NCI-H2196 (cell line): ENCODE measurements around the gene APOL3.
"Not testable (repeated sequence)": the region's sequence is repeated elsewhere in the genome, so short reads cannot be mapped to it uniquely, and the experiment has no call there.

Experiments
- DNase-seq: peaks from one replicate; lab custom pipeline; 2025; ENCODE audit not compliant: unreplicated experiment; lab: John Stamatoyannopoulos, UW

Gene APOL3

DNA sequence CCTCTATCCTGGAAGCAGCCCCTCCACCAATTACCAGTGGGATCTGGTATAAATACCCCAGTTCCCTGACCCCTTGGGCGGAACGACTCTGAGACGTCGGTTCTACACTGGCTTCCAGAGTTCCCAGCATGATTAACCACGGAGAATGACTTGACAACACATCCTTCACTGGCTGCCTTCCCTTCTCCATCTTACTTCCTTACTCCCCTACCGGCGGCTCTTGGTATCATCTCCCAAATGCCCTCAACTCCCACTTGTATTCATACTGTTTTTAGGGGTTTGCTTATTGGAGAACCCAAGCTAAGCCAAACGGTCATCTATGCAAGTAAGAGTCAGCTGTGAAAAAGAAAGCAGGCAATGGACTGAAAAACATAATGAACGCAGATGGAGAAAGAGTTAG is 56.1 kb downstream of the APOL3 start:
- no peak for DNase-seq

DNA sequence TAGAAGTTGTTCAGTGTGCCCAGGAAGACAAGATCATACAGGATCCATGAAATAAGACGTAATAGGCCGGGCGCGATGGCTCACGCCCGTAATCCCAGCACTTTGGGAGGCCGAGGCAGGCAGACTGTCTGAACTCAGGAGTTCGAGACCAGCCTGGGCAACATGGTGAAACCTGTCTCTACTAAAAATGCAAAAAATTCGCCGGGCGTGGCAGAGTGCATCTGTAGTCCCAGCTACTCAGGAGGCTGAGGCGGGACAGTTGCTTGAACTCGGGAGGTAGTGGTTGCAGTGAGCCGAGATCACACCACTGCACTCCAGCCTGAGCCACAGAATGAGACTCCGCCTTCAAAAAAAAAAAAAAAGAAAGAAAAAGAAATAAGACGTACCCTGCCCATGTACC is 56.7 kb downstream of the APOL3 start:
- no peak for DNase-seq

DNA sequence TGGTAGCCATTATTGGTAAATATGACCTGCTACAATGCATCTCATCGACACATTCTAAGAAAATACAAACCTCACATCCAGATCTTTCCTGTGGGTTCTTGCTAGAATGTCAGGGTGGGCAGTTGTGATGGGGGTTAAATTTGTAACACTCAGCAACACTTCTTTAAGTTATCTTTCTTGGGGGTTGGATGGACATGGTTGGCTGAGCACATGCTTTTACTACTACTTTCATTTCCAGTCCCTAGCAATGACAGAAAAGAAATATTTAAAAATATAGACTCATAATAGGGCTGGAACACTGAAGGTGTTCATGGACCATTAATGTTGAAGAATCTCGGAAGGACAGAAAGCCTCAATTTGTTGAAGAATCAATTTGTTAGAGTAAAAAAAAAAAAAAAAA is 57.6 kb downstream of the APOL3 start:
- no peak for DNase-seq

DNA sequence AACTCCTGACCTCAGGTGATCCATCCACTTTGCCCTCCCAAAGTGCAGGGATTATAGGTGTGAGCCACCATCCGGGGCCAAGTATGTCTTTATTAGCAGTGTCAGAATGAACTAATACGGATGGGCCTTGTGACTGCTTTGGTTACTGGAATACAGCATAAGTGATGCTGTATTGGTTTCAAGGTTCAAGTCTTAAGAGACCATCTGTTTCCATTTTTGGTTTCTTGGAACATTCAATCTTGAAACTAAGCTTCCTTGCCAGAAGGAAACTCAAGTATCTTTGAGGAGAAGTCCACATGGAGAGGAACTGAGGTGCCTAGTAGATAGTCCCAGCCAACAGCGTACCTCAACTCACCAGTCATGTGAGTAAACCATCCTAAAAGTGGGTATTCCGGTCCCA is 58.8 kb downstream of the APOL3 start:
- no peak for DNase-seq

DNA sequence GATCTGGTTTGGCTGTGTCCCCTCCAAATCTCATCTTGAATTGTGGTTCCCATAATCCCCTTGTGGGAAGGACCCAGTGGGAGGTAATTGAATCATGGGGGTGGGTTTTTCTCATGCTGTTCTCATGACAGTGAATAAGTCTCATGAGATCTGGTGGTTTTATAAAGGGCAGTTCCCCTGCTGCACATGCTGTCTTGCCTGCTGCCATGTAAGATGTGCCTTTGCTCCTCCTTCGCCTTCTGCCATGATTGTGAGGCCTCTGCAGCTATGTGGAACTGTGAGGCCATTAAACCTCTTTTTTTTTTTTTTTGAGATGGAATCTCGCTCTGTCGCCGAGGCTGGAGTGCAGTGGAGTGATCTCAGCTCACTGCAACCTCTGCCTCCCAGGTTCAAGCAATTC is 59.6 kb downstream of the APOL3 start:
- DNase-seq, result not testable (repeated sequence)

DNA sequence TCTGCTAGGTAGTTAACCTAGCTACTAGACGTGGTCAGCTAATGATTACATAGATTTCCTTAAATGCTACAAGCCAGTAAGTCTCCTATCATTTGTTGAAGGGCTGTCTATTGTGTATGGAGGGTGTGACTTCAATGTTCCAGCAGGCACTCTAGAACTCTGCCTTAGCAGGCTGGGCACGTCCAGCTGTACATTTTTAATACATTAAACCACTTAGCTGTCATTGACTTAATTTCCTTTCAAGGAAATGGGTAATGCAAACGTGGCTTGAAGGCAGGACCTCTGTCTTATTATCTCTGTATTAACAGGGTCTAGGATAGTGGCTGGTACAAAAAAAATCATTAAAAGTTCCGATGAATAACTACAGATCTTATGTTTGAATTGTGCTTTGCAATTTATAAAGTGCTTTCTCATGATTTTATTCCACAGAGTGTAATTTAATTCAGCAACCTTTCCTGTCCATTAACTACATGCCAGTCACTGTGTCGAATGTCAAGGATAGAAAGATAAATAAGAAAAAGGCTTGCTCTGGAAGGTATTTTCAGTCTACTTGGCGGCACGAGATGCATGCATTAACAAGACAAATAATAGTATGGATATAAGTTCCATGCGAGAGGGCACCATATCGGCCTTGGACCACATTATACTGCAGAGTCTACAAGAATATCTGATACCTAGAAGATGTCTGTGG is 60.3 kb downstream of the APOL3 start:
- no peak for DNase-seq

DNA sequence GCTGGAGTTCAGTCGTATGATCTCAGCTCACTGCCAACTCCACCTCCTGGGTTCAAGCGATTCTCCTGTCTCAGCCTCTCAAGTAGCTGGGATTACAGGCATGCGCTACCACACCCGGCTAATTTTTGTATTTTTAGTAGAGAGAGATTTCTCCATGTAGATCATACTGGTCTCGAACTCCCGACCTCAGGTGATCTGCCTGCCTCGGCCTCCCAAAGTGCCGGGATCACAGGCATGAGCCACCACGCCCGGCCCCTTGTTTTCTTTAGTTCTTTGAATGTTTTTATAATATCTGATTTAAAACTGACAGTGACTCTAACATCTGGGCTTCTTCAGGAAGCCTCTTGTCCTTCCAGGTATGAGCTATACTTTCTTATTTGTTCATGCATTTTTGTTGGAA is 61.0 kb downstream of the APOL3 start:
- DNase-seq, result not testable (repeated sequence)

DNA sequence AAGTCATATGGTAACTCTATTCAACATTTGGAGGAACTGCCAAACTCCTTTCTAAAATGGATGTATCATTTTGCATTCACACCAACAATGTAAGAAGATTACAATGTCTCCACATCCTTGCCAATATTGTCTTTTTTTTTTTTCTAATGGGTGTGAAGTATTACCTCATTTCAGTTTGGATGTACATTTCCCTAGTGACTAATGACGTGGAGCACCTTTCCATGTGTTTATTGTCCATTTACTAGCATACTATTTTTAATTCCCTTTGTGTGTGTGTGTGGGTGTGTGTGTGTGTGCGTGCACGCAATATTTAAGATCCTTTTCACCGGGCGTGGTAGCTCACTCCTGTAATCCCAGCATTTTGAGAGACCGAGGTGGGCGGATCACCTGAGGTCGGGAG is 62.7 kb downstream of the APOL3 start:
- no peak for DNase-seq

DNA sequence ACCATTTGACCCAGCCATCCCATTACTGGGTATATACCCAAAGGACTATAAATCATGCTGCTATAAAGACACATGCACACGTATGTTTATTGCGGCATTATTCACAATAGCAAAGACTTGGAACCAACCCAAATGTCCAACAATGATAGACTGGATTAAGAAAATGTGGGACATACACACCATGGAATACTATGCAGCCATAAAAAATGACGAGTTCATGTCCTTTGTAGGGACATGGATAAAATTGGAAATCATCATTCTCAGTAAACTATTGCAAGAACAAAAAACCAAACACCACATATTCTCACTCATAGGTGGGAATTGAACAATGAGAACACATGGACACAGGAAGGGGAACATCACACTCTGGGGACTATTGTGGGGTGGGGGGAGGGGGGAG is 69.8 kb downstream of the APOL3 start:
- not testable (repeated sequence) for DNase-seq
